ENCODE results near the gene AGPAT2. TPM values are rescaled to one million over a fixed set of nuclear protein-coding genes. Genes with fewer than 3 reads are reported as not detected.

Gene AGPAT2
- total RNA-seq, 4 donors from 2014 or later: 28.8 to 43.6 (median 38.4) TPM

GRCh38 chr9:136685216-136685615 is 2.0 kb downstream of the AGPAT2 start:
- Histone ChIP-seq H3K36me3 (no peaks in the 10 kb centered on the region), H3K27ac (no peak overlapping the region), H3K4me1 (peaks cover 0 to 66% (median 25%) of the 10 kb centered on the region in 3 donors), H3K27me3 (no peaks in the 10 kb centered on the region), H3K4me3 (peak overlapping the region in 1 of 2 donors; percentile 96), H3K9me3 (no peaks in the 10 kb centered on the region)
- TF ChIP-seq POLR2A (IDR thresholded peaks at IDR 0.05) (no peak), EP300 (IDR thresholded peaks at IDR 0.05) (no peak), POLR2AphosphoS5 (IDR thresholded peaks at IDR 0.05) (no peak)
- TF ChIP-seq, protein P1, sequence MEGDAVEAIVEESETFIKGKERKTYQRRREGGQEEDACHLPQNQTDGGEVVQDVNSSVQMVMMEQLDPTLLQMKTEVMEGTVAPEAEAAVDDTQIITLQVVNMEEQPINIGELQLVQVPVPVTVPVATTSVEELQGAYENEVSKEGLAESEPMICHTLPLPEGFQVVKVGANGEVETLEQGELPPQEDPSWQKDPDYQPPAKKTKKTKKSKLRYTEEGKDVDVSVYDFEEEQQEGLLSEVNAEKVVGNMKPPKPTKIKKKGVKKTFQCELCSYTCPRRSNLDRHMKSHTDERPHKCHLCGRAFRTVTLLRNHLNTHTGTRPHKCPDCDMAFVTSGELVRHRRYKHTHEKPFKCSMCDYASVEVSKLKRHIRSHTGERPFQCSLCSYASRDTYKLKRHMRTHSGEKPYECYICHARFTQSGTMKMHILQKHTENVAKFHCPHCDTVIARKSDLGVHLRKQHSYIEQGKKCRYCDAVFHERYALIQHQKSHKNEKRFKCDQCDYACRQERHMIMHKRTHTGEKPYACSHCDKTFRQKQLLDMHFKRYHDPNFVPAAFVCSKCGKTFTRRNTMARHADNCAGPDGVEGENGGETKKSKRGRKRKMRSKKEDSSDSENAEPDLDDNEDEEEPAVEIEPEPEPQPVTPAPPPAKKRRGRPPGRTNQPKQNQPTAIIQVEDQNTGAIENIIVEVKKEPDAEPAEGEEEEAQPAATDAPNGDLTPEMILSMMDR (IDR thresholded peaks at IDR 0.05): no peak
- WGBS, 2 donors (ENCODE audit: low coverage in 1 of 2): no CpG with 5 or more reads among the region's 7 CpGs
- ATAC-seq: no peak

- Histone ChIP-seq H3K9me3 (no peaks in the 10 kb centered on the region), H3K36me3 (no peaks in the 10 kb centered on the region), H3K27me3 (no peaks in the 10 kb centered on the region), H3K27ac (no peak overlapping the region), H3K4me3 (no peak overlapping the region), H3K4me1 (peaks cover 0 to 62% (median 23%) of the 10 kb centered on the region in 3 donors)
- 70 to 73% methylated on average over 2 to 3 of the region's 15 CpGs for WGBS, 2 donors (ENCODE audit: low coverage in 1 of 2)
- TF ChIP-seq POLR2A (IDR thresholded peaks at IDR 0.05): no peak
- TF ChIP-seq, protein P1 (IDR thresholded peaks at IDR 0.05): no peak
- no peak for TF ChIP-seq POLR2AphosphoS5 (IDR thresholded peaks at IDR 0.05)
- TF ChIP-seq EP300 (IDR thresholded peaks at IDR 0.05): no peak
- no peak for ATAC-seq
These were observed 2.5 kb downstream of the AGPAT2 start for GRCh38 chr9:136684799-136685198.

GRCh38 chr9:136684339-136684738 is 2.9 kb downstream of the AGPAT2 start:
- no peak overlapping the region for H3K27ac ChIP-seq

GRCh38 chr9:136683755-136684154 is 3.5 kb downstream of the AGPAT2 start:
- H3K27me3 ChIP-seq: no peaks in the 10 kb centered on the region
- H3K27ac ChIP-seq: no peak overlapping the region
- WGBS, 2 donors (ENCODE audit: low coverage in 1 of 2): no CpG with 5 or more reads among the region's 14 CpGs
- H3K4me1 ChIP-seq: peaks cover 0 to 54% (median 23%) of the 10 kb centered on the region in 3 donors
- H3K4me3 ChIP-seq: no peak overlapping the region
- no peaks in the 10 kb centered on the region for H3K9me3 ChIP-seq
- TF ChIP-seq POLR2A (IDR thresholded peaks at IDR 0.05) (no peak), EP300 (IDR thresholded peaks at IDR 0.05) (no peak), POLR2AphosphoS5 (IDR thresholded peaks at IDR 0.05) (no peak)
- TF ChIP-seq, protein P1 (IDR thresholded peaks at IDR 0.05): no peak
- no peak for ATAC-seq
- no peaks in the 10 kb centered on the region for H3K36me3 ChIP-seq

More at GRCh38 chr9:136684339-136684738, 2.9 kb downstream of the AGPAT2 start:
- no peaks in the 10 kb centered on the region for H3K36me3 ChIP-seq
- H3K27me3 ChIP-seq: no peaks in the 10 kb centered on the region
- 85% methylated on average over 4 of the region's 15 CpGs; no CpG with 5 or more reads in 1 of the 2 donors for WGBS, 2 donors (ENCODE audit: low coverage in 1 of 2)
- no peak overlapping the region for H3K4me3 ChIP-seq
- no peaks in the 10 kb centered on the region for H3K9me3 ChIP-seq
- no peak for ATAC-seq
- peaks cover 0 to 57% (median 23%) of the 10 kb centered on the region in 3 donors for H3K4me1 ChIP-seq
- TF ChIP-seq POLR2AphosphoS5 (IDR thresholded peaks at IDR 0.05) (no peak), POLR2A (IDR thresholded peaks at IDR 0.05) (no peak), EP300 (IDR thresholded peaks at IDR 0.05) (no peak)
- TF ChIP-seq, protein P1 (IDR thresholded peaks at IDR 0.05): no peak

DNA sequence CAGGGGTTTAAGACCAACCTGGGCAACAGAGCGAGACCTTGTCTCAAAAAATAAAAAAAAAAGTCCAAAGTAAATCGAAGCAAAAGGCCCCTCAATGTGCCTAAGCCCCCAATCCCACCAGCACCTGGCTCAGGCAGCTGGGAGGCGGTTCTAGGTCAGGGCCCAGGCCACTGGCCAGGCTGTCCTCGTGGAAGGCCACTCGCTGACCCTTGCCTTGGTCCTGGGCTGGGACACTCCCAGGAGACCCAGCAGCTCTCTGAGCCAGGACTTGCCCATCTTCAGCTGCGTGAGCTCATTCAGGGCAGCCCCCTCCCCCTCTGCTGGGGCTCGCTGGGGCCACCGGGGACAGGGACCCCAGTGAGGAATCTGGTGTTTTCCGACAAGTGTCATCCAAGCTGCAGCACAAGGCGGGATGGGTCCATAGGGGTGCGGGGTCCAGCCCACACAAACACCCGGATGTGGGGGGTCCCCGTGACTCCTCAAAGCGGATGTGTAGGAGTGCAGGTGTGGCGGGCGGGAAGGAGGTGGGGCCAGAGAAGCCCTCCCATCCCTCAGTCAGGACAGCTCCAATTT is 4.0 kb downstream of the AGPAT2 start:
- H3K36me3 ChIP-seq: no peaks in the 10 kb centered on the region
- TF ChIP-seq EP300 (IDR thresholded peaks at IDR 0.05) (no peak), POLR2A (IDR thresholded peaks at IDR 0.05) (no peak), POLR2AphosphoS5 (IDR thresholded peaks at IDR 0.05) (no peak)
- TF ChIP-seq, protein P1 (IDR thresholded peaks at IDR 0.05): no peak
- WGBS, 2 donors (ENCODE audit: low coverage in 1 of 2): 86% methylated on average over 6 of the region's 16 CpGs; no CpG with 5 or more reads in 1 of the 2 donors
- ATAC-seq: no peak
- peaks cover 0 to 54% (median 23%) of the 10 kb centered on the region in 3 donors for H3K4me1 ChIP-seq
- no peak overlapping the region for H3K4me3 ChIP-seq
- no peaks in the 10 kb centered on the region for H3K27me3 ChIP-seq
- H3K9me3 ChIP-seq: no peaks in the 10 kb centered on the region
- no peak overlapping the region for H3K27ac ChIP-seq

All from gastroesophageal sphincter (tissue), 4 donors.